ENCODE measurements around the gene CRCP.

The CRCP gene

GRCh38 chr7:66198469-66198868 lies 83.8 kb downstream of the CRCP start:
- no peak for DNase-seq

- DNase-seq = no peak
These were observed 84.3 kb downstream of the CRCP start for GRCh38 chr7:66198956-66199355.

GRCh38 chr7:66202441-66202840 lies 87.8 kb downstream of the CRCP start:
- DNase-seq = no peak
